ENCODE results near the gene HSPB9. TPM values are rescaled to one million over a fixed set of nuclear protein-coding genes. Genes with fewer than 3 reads are reported as not detected.

The HSPB9 gene
- total RNA-seq, 1 donor from 2014 or later = 0.65 TPM

GRCh38 chr17:42113293-42114069 is 9.1 kb upstream of the HSPB9 start:
- Histone ChIP-seq H3K9me3 (ENCODE audit: low read depth) (no peaks in the 10 kb centered on the region), H3K4me2 (no peak overlapping the region), H3F3A (ENCODE audit: low read depth) (no peaks in the 10 kb centered on the region), H3K27ac (no peak overlapping the region), H4K20me1 (ENCODE audit: low read depth) (no peaks in the 10 kb centered on the region), H3K36me3 (no peaks in the 10 kb centered on the region), H3K4me1 (no peaks in the 10 kb centered on the region), H3K9ac (no peak overlapping the region), H2AFZ (replicated peaks) (no peak overlapping the region), H3K27me3 (no peaks in the 10 kb centered on the region), H3K79me2 (ENCODE audit: low read depth) (no peaks in the 10 kb centered on the region), H3K4me3 (no peak overlapping the region)
- TF ChIP-seq EZH2 (IDR thresholded peaks at IDR 0.05) (no peak), CTCF (IDR thresholded peaks at IDR 0.05) (no peak)
- no peak overlapping the region for H3K27ac Mint-ChIP-seq
- peaks cover 13% of the 10 kb centered on the region for H3K4me1 Mint-ChIP-seq
- H3K4me3 Mint-ChIP-seq = peak overlapping the region; percentile 50
- H3K27me3 Mint-ChIP-seq (ENCODE audit: insufficient read depth, low read depth) = peaks cover 4% of the 10 kb centered on the region
- DNase-seq (ENCODE audit: low spot score) = no peak
- H3K9me3 Mint-ChIP-seq = no peaks in the 10 kb centered on the region
- peaks cover 4% of the 10 kb centered on the region for H3K36me3 Mint-ChIP-seq

GRCh38 chr17:42114118-42114517 is 8.5 kb upstream of the HSPB9 start:
- Mint-ChIP-seq H3K27me3 (ENCODE audit: insufficient read depth, low read depth) (peaks cover 4% of the 10 kb centered on the region), H3K36me3 (peaks cover 4% of the 10 kb centered on the region), H3K27ac (no peak overlapping the region), H3K9me3 (no peaks in the 10 kb centered on the region), H3K4me3 (no peak overlapping the region), H3K4me1 (peaks cover 9% of the 10 kb centered on the region)
- H3F3A ChIP-seq (ENCODE audit: low read depth) = no peaks in the 10 kb centered on the region
- H3K4me3 ChIP-seq = no peak overlapping the region
- no peaks in the 10 kb centered on the region for H3K36me3 ChIP-seq
- no peaks in the 10 kb centered on the region for H3K79me2 ChIP-seq (ENCODE audit: low read depth)
- H3K27ac ChIP-seq = no peak overlapping the region
- no peaks in the 10 kb centered on the region for H3K4me1 ChIP-seq
- H3K9me3 ChIP-seq (ENCODE audit: low read depth) = no peaks in the 10 kb centered on the region
- H4K20me1 ChIP-seq (ENCODE audit: low read depth) = no peaks in the 10 kb centered on the region
- TF ChIP-seq EZH2 (IDR thresholded peaks at IDR 0.05) (no peak), CTCF (IDR thresholded peaks at IDR 0.05) (no peak), EZH2phosphoT487 (IDR thresholded peaks at IDR 0.05) (no peak)
- no peak overlapping the region for H3K4me2 ChIP-seq
- H3K9ac ChIP-seq = no peak overlapping the region
- H2AFZ ChIP-seq (replicated peaks) = no peak overlapping the region
- no peak for DNase-seq (ENCODE audit: low spot score)
- H3K27me3 ChIP-seq = no peaks in the 10 kb centered on the region

- no peak overlapping the region for H2AFZ ChIP-seq (replicated peaks)
- peaks cover 5% of the 10 kb centered on the region for H3K27me3 Mint-ChIP-seq (ENCODE audit: insufficient read depth, low read depth)
- DNase-seq (ENCODE audit: low spot score) = peak; percentile 89
- no peak overlapping the region for H3K4me2 ChIP-seq
- H3K79me2 ChIP-seq (ENCODE audit: low read depth) = no peaks in the 10 kb centered on the region
- peaks cover 4% of the 10 kb centered on the region for H3K36me3 Mint-ChIP-seq
- H3K27me3 ChIP-seq = no peaks in the 10 kb centered on the region
- peaks cover 6% of the 10 kb centered on the region for H3F3A ChIP-seq (ENCODE audit: low read depth)
- TF ChIP-seq CTCF (IDR thresholded peaks at IDR 0.05) (peak; percentile 76), EZH2phosphoT487 (IDR thresholded peaks at IDR 0.05) (no peak), EZH2 (IDR thresholded peaks at IDR 0.05) (no peak)
- H4K20me1 ChIP-seq (ENCODE audit: low read depth) = no peaks in the 10 kb centered on the region
- H3K27ac Mint-ChIP-seq = no peak overlapping the region
- H3K4me1 Mint-ChIP-seq = peaks cover 15% of the 10 kb centered on the region
- no peaks in the 10 kb centered on the region for H3K9me3 Mint-ChIP-seq
- no peaks in the 10 kb centered on the region for H3K9me3 ChIP-seq (ENCODE audit: low read depth)
- no peak overlapping the region for H3K9ac ChIP-seq
- H3K4me3 ChIP-seq = no peak overlapping the region
- no peak overlapping the region for H3K27ac ChIP-seq
- peak overlapping the region; percentile 39 for H3K4me3 Mint-ChIP-seq
- peaks cover 5% of the 10 kb centered on the region for H3K4me1 ChIP-seq
- no peaks in the 10 kb centered on the region for H3K36me3 ChIP-seq
These were observed 5.8 kb upstream of the HSPB9 start for GRCh38 chr17:42116705-42117396.
